ENCODE measurements around the gene IGSF9B.

The IGSF9B gene

DNA sequence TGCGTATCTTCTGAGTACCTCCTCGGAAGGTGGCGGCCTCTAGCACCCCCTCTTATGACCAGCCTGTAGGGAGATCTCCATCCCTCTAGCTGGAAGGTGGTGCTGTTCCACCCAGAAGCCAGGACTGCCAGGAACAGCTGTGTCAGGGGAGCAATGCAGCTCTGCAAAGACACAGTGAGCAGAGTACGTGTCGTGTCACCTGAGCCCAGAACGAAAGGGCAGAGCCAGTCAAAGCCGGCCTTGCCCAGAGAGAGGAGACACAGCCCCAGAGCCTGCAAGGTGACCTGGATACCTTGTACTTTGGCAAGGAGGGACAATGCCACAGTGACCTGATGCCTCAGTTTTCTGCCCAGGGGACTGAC is 18.7 kb upstream of the IGSF9B start:
- DNase-seq (ENCODE audit: insufficient read length, low spot score) (no peak), FAIRE-seq (no peak)
- TF ChIP-seq SPI1 (IDR thresholded peaks at IDR 0.05; ENCODE audit: low read depth, low read length), result no peak
- TF ChIP-seq POU2F2 (IDR thresholded peaks at IDR 0.05; ENCODE audit: low read depth, low read length), result no peak
- no peak for TF ChIP-seq POLR2AphosphoS5 (IDR thresholded peaks at IDR 0.05; ENCODE audit: low read depth, low read length)
- TF ChIP-seq TAF1 (IDR thresholded peaks at IDR 0.05; ENCODE audit: low read depth, low read length), result no peak
- TF ChIP-seq POLR2A (IDR thresholded peaks at IDR 0.05; ENCODE audit: low read depth, low read length), result no peak
- no peak for TF ChIP-seq PAX5 (IDR thresholded peaks at IDR 0.05; ENCODE audit: insufficient read depth, low read length, severe bottlenecking)

DNA sequence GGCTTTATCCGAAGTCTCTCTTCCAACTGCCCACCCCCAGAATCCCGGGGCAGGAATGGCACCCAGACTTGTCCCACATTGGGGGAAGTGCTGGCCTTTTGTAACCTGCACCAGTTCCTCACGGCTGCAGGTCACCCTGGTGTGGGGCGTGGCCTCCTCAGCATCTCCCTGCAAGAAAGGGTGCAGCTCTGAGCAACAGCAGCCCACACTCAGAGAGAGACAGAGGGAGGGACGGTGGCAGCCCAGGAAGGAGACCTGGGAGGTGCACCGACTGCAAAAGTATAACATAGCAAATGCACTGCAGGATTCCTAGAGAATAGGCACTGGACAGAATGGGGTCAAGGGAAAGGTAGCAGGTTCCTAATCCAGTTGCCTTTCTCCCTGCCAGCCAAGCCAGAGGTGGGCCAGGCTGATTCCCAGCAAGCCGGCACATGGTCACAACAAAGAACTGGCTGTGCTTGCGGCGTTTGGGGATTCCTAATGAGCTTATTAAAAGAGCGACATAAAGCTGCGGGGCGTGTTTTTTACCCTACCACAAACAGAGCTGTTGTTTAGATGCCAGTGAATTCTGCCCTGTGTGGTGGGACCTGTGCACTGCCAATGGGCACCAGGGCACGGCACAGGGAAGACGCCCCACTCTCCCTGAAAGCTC is 18.2 kb upstream of the IGSF9B start:
- FAIRE-seq (no peak), DNase-seq (ENCODE audit: insufficient read length, low spot score) (no peak)
- TF ChIP-seq TAF1 (IDR thresholded peaks at IDR 0.05; ENCODE audit: low read depth, low read length) (no peak), POU2F2 (IDR thresholded peaks at IDR 0.05; ENCODE audit: low read depth, low read length) (no peak), SPI1 (IDR thresholded peaks at IDR 0.05; ENCODE audit: low read depth, low read length) (no peak), POLR2AphosphoS5 (IDR thresholded peaks at IDR 0.05; ENCODE audit: low read depth, low read length) (no peak), PAX5 (IDR thresholded peaks at IDR 0.05; ENCODE audit: insufficient read depth, low read length, severe bottlenecking) (no peak), POLR2A (IDR thresholded peaks at IDR 0.05; ENCODE audit: low read depth, low read length) (no peak)

DNA sequence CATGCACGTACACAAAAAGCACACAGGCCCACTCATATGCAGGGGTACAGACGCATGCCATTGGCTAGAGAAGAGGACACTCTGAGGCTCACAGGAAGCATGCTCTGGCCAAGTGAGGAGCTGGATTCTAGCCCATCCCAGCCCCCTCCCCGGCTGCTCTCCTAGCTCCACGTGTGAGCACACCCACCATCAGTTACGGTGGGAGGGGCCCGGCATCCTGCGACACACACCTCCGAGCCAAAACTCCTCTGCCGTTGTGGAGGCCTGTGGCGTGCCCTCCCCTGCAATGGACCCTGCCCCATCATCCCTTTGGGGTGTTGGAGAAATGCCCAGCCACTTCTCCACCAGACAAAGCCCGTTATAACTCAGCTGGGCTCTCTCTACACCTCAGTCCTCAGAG is 15.1 kb upstream of the IGSF9B start:
- FAIRE-seq (no peak), DNase-seq (ENCODE audit: insufficient read length, low spot score) (no peak)
- TF ChIP-seq SPI1 (IDR thresholded peaks at IDR 0.05; ENCODE audit: low read depth, low read length), result no peak
- TF ChIP-seq POLR2A (IDR thresholded peaks at IDR 0.05; ENCODE audit: low read depth, low read length), result no peak
- no peak for TF ChIP-seq POU2F2 (IDR thresholded peaks at IDR 0.05; ENCODE audit: low read depth, low read length)
- TF ChIP-seq POLR2AphosphoS5 (IDR thresholded peaks at IDR 0.05; ENCODE audit: low read depth, low read length), result no peak
- no peak for TF ChIP-seq PAX5 (IDR thresholded peaks at IDR 0.05; ENCODE audit: insufficient read depth, low read length, severe bottlenecking)

DNA sequence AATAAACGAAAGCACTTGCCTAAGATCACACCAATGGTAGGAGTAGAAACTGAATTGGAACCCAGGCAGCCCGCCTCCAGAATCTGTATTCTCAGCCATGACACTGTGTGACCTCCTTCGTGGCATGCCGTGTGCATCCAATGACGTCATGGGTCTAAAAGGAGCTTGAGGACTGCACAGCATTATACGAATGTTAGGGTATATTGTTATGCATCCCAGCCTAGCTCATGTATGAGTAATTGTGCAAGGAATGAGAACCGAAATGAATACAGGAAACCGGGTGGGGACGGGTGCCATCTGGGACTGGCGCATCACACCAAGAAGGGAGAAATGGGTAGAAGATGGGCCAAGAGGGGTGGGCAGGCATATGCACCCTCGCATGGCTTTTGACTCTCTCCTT is 12.3 kb upstream of the IGSF9B start:
- TF ChIP-seq PAX5 (IDR thresholded peaks at IDR 0.05; ENCODE audit: insufficient read depth, low read length, severe bottlenecking) (no peak), SPI1 (IDR thresholded peaks at IDR 0.05; ENCODE audit: low read depth, low read length) (no peak), POLR2A (IDR thresholded peaks at IDR 0.05; ENCODE audit: low read depth, low read length) (no peak), POU2F2 (IDR thresholded peaks at IDR 0.05; ENCODE audit: low read depth, low read length) (no peak), TAF1 (IDR thresholded peaks at IDR 0.05; ENCODE audit: low read depth, low read length) (no peak), POLR2AphosphoS5 (IDR thresholded peaks at IDR 0.05; ENCODE audit: low read depth, low read length) (no peak)
- no peak for FAIRE-seq
- no peak for DNase-seq (ENCODE audit: insufficient read length, low spot score)

- no peak for DNase-seq (ENCODE audit: insufficient read length, low spot score)
- TF ChIP-seq PAX5 (IDR thresholded peaks at IDR 0.05; ENCODE audit: insufficient read depth, low read length, severe bottlenecking) (no peak), SPI1 (IDR thresholded peaks at IDR 0.05; ENCODE audit: low read depth, low read length) (no peak), POLR2A (IDR thresholded peaks at IDR 0.05; ENCODE audit: low read depth, low read length) (no peak), TAF1 (IDR thresholded peaks at IDR 0.05; ENCODE audit: low read depth, low read length) (no peak), POU2F2 (IDR thresholded peaks at IDR 0.05; ENCODE audit: low read depth, low read length) (no peak), POLR2AphosphoS5 (IDR thresholded peaks at IDR 0.05; ENCODE audit: low read depth, low read length) (no peak)
- no peak for FAIRE-seq
Observed at GRCh38 chr11:133968300-133968699, 11.5 kb upstream of the IGSF9B start.

- FAIRE-seq, result no peak
- no peak for TF ChIP-seq SPI1 (IDR thresholded peaks at IDR 0.05; ENCODE audit: low read depth, low read length)
- TF ChIP-seq POLR2A (IDR thresholded peaks at IDR 0.05; ENCODE audit: low read depth, low read length), result no peak
- no peak for TF ChIP-seq POU2F2 (IDR thresholded peaks at IDR 0.05; ENCODE audit: low read depth, low read length)
- no peak for TF ChIP-seq PAX5 (IDR thresholded peaks at IDR 0.05; ENCODE audit: insufficient read depth, low read length, severe bottlenecking)
- no peak for TF ChIP-seq TAF1 (IDR thresholded peaks at IDR 0.05; ENCODE audit: low read depth, low read length)
- no peak for TF ChIP-seq POLR2AphosphoS5 (IDR thresholded peaks at IDR 0.05; ENCODE audit: low read depth, low read length)
Observed at GRCh38 chr11:133967599-133968238, 11.0 kb upstream of the IGSF9B start.

DNA sequence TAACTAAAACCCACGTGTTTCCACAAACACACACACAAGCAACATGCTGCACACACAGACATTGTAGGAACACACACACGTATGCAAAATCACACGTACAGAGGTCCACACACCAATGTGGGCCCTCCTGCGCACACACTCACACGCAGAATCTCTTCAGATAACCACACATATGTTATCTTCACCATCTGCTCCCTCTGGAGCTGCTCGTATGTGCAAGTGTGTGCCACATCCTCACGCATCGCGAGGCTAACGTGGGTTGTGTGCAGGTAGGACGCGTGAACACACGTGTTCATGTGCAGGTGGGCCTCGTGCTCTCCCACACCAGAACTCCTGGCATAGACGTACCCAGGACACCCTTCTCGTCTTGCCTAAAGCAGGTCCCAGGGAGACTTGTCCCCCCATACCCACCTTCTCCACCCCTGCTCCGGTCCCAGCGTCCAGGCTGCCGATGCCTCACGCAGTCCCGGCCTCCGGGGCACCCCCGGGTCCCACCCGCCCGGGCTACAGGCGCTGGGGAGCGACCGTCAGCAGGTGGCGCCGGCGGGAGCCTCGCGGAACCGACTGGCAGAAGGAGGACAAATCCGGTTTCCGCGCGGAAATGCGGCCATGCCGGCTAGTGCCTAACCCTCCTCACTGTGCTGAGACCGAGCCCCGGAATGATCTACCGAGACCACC is 10.3 kb upstream of the IGSF9B start:
- FAIRE-seq, result peak; percentile 78
- no peak for TF ChIP-seq POU2F2 (IDR thresholded peaks at IDR 0.05; ENCODE audit: low read depth, low read length)
- TF ChIP-seq PAX5 (IDR thresholded peaks at IDR 0.05; ENCODE audit: insufficient read depth, low read length, severe bottlenecking), result no peak
- TF ChIP-seq TAF1 (IDR thresholded peaks at IDR 0.05; ENCODE audit: low read depth, low read length), result no peak
- no peak for TF ChIP-seq POLR2AphosphoS5 (IDR thresholded peaks at IDR 0.05; ENCODE audit: low read depth, low read length)
- no peak for TF ChIP-seq POLR2A (IDR thresholded peaks at IDR 0.05; ENCODE audit: low read depth, low read length)
- no peak for TF ChIP-seq SPI1 (IDR thresholded peaks at IDR 0.05; ENCODE audit: low read depth, low read length)
- no peak for DNase-seq (ENCODE audit: insufficient read length, low spot score)

More at GRCh38 chr11:133967599-133968238, 11.0 kb upstream of the IGSF9B start:
- DNase-seq (ENCODE audit: insufficient read length, low spot score), result no peak

DNA sequence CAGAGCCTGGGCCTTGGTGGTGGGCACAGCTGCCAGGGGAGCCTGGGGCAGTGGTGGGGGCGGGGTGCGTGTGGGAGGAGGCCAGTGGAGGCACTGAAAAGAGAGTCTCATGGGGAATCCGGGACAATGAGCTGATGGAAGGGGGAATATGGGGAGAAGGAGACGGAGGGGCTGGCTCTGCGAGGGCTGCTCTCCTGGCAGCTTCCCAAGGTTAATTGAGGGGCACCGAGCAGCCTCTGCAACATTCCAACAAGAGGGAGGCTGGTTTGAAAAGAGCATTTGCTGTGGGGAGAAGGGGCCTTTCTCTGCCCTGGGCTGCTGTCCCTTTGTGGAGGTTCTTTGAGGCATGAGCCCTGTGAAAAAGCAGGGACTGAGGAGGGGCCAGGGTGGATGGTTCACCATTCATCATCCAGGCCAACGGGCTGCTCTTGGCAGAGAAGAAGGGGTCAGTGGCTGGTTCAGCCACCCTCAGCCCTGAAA is 9.4 kb upstream of the IGSF9B start:
- DNase-seq (ENCODE audit: insufficient read length, low spot score) (no peak), FAIRE-seq (no peak)
- TF ChIP-seq POU2F2 (IDR thresholded peaks at IDR 0.05; ENCODE audit: low read depth, low read length) (no peak), TAF1 (IDR thresholded peaks at IDR 0.05; ENCODE audit: low read depth, low read length) (no peak), POLR2AphosphoS5 (IDR thresholded peaks at IDR 0.05; ENCODE audit: low read depth, low read length) (no peak), POLR2A (IDR thresholded peaks at IDR 0.05; ENCODE audit: low read depth, low read length) (no peak)

GRCh38 chr11:133965031-133965601 is 8.3 kb upstream of the IGSF9B start:
- TF ChIP-seq SPI1 (IDR thresholded peaks at IDR 0.05; ENCODE audit: low read depth, low read length) (no peak), PAX5 (IDR thresholded peaks at IDR 0.05; ENCODE audit: insufficient read depth, low read length, severe bottlenecking) (no peak), POLR2AphosphoS5 (IDR thresholded peaks at IDR 0.05; ENCODE audit: low read depth, low read length) (no peak), POLR2A (IDR thresholded peaks at IDR 0.05; ENCODE audit: low read depth, low read length) (no peak), TAF1 (IDR thresholded peaks at IDR 0.05; ENCODE audit: low read depth, low read length) (no peak), POU2F2 (IDR thresholded peaks at IDR 0.05; ENCODE audit: low read depth, low read length) (no peak)
- DNase-seq (ENCODE audit: insufficient read length, low spot score), result no peak
- FAIRE-seq, result no peak

Measured in GM12891 (cell line).